ENCODE results near the gene IQCH. TPM values are rescaled to one million over a fixed set of nuclear protein-coding genes. Genes with fewer than 3 reads are reported as not detected.
"Not testable (repeated sequence)": the region's sequence is repeated elsewhere in the genome, so short reads cannot be mapped to it uniquely, and the experiment has no call there.

The IQCH gene
- total RNA-seq, 3 donors from 2014 or later (not counting 1 experiment from before 2014, with no cell fraction given), result 0.78 to 1.4 (median 0.86) TPM

DNA sequence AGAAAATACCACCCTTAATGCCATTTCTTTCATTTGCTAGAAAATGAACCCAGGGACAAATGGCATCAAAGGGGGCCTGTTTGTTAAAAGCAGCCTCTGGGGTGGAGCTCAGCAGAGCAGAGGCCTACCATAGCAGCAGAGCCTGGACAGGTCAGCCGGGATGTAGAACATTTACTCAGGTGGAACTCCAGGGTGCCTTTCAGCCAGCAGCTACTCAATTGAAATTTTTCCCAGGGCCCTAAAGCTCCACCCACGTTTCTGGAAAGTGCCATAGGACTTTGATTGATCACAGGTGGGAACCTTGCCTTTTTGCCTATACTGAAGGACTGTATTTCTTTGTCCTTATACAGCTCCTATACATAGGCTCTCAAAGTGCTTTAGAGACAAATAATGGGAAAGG is 191.9 kb downstream of the IQCH start:
- ATAC-seq (no peak), DNase-seq (no peak)
- Mint-ChIP-seq H3K27me3 (ENCODE audit: low read depth in 2 of 2) (peaks cover 0 to 3% of the 10 kb centered on the region in 2 donors), H3K9me3 (peaks cover 0 to 2% of the 10 kb centered on the region in 2 donors), H3K27ac (no peak overlapping the region), H3K36me3 (no peaks in the 10 kb centered on the region), H3K4me1 (no peaks in the 10 kb centered on the region), H3K4me3 (no peak overlapping the region)
- intact Hi-C loops (cut with micrococcal nuclease), result no loop called here
- H3K36me3 ChIP-seq (ENCODE audit: control insufficient read depth, insufficient read depth, low read length), result no peaks in the 10 kb centered on the region
- no peaks in the 10 kb centered on the region for H3K27me3 ChIP-seq (ENCODE audit: control insufficient read depth, insufficient read depth, low read length)
- no peaks in the 10 kb centered on the region for H3K4me1 ChIP-seq (ENCODE audit: control insufficient read depth, insufficient read depth, low read length)
- H3K4me3 ChIP-seq (ENCODE audit: low read length), result no peak overlapping the region
- WGBS (ENCODE audit: insufficient coverage), result 82% methylated on average over 2 of the region's 2 CpGs
- no peaks in the 10 kb centered on the region for H3K9me3 ChIP-seq (ENCODE audit: control insufficient read depth, insufficient read depth, low read length)
- TF ChIP-seq, protein P1, sequence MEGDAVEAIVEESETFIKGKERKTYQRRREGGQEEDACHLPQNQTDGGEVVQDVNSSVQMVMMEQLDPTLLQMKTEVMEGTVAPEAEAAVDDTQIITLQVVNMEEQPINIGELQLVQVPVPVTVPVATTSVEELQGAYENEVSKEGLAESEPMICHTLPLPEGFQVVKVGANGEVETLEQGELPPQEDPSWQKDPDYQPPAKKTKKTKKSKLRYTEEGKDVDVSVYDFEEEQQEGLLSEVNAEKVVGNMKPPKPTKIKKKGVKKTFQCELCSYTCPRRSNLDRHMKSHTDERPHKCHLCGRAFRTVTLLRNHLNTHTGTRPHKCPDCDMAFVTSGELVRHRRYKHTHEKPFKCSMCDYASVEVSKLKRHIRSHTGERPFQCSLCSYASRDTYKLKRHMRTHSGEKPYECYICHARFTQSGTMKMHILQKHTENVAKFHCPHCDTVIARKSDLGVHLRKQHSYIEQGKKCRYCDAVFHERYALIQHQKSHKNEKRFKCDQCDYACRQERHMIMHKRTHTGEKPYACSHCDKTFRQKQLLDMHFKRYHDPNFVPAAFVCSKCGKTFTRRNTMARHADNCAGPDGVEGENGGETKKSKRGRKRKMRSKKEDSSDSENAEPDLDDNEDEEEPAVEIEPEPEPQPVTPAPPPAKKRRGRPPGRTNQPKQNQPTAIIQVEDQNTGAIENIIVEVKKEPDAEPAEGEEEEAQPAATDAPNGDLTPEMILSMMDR (IDR thresholded peaks at IDR 0.05), result no peak
- no peak overlapping the region for H3K27ac ChIP-seq (ENCODE audit: low read length)

DNA sequence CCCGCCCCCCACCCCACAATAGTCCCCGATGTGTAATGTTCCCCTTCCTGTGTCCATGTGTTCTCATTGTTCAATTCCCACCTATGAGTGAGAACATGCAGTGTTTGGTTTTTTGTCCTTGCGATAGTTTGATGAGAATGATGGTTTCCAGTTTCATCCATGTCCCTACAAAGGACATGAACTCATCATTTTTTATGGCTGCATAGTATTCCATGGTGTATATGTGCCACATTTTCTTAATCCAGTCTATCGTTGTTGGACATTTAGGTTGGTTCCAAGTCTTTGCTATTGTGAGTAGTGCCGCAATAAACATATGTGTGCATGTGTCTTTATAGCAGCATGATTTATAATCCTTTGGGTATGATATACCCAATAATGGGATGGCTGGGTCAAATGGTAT is 193.8 kb downstream of the IQCH start:
- H3K9me3 Mint-ChIP-seq; H3K9me3 ChIP-seq (ENCODE audit: control insufficient read depth, insufficient read depth, low read length); H3K27ac ChIP-seq (ENCODE audit: low read length); H3K4me1 Mint-ChIP-seq; ATAC-seq; DNase-seq; H3K27me3 ChIP-seq (ENCODE audit: control insufficient read depth, insufficient read depth, low read length); H3K4me3 Mint-ChIP-seq; intact Hi-C loops (cut with micrococcal nuclease); H3K27me3 Mint-ChIP-seq (ENCODE audit: low read depth in 2 of 2); H3K36me3 ChIP-seq (ENCODE audit: control insufficient read depth, insufficient read depth, low read length); H3K27ac Mint-ChIP-seq; H3K4me1 ChIP-seq (ENCODE audit: control insufficient read depth, insufficient read depth, low read length); H3K4me3 ChIP-seq (ENCODE audit: low read length); H3K36me3 Mint-ChIP-seq: not testable (repeated sequence)
- WGBS (ENCODE audit: insufficient coverage), result 100% methylated on average over 1 of the region's 5 CpGs

DNA sequence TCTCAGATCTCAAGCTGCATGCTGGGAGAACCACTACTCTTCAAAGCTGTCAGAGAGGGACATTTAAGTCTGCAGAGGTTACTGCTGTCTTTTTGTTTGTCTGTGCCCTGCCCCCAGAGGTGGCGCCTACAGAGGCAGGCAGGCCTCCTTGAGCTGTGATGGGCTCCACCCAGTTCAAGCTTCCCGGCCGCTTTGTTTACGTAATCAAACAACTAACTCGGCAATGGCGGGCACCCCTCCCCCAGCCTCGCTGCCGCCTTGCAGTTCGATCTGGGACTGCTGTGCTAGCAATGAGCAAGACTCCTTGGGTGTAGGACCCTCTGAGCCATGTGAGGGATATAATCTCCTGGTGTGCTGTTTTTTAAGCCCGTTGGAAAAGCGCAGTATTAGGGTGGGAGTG is 199.1 kb downstream of the IQCH start:
- ATAC-seq; H3K36me3 ChIP-seq (ENCODE audit: control insufficient read depth, insufficient read depth, low read length); H3K27ac Mint-ChIP-seq; H3K9me3 ChIP-seq (ENCODE audit: control insufficient read depth, insufficient read depth, low read length); DNase-seq; H3K27me3 Mint-ChIP-seq (ENCODE audit: low read depth in 2 of 2); intact Hi-C loops (cut with micrococcal nuclease); H3K4me1 Mint-ChIP-seq; H3K4me3 Mint-ChIP-seq; H3K36me3 Mint-ChIP-seq; H3K27ac ChIP-seq (ENCODE audit: low read length); H3K4me1 ChIP-seq (ENCODE audit: control insufficient read depth, insufficient read depth, low read length); H3K27me3 ChIP-seq (ENCODE audit: control insufficient read depth, insufficient read depth, low read length); H3K9me3 Mint-ChIP-seq; H3K4me3 ChIP-seq (ENCODE audit: low read length): not testable (repeated sequence)
- 92% methylated on average over 10 of the region's 11 CpGs for WGBS (ENCODE audit: insufficient coverage)

DNA sequence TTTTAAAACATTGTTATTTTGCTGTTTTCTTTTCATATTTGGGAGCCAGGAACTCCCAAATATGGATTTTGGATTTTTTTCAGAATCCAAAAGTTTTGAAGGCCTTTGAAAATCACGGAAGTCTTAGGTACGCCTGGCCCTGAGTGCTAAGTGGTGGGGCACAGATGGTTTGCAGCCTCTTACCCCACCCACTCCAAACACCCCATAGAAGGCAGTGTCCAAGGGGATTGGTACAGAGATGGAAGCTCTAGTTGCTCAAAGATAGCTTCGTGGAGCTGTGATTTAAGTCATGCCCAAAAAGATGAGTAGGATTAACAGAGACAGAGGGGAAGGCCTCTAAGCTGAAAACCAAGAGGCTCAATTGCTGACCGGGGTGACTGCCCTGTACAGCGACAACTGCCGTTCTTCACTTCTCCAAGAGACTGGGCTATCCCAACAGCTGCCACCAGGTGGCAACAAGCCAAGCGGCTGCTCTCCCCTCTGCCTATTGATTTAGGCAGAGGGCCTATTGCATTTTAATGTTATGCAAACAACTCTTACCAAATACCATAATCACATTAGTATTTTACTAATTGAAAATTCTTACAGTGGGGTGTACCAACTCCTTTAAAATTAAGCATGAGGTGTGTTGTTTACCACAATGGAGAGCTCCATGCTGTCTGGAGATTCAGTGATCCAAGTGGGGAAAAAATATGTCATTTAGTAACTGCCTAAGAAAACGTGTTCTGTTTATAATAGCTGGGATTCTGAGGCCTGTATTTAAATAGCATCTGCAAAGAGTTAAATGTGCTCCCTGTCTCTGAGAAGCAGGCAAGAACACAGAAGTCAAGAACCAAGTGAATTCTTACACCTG is 202.3 kb downstream of the IQCH start:
- Mint-ChIP-seq H3K27ac (no peak overlapping the region), H3K27me3 (ENCODE audit: low read depth in 2 of 2) (peaks cover 0 to 3% of the 10 kb centered on the region in 2 donors), H3K4me1 (peaks cover 0 to 5% of the 10 kb centered on the region in 2 donors), H3K9me3 (no peaks in the 10 kb centered on the region), H3K36me3 (no peaks in the 10 kb centered on the region), H3K4me3 (no peak overlapping the region)
- H3K27me3 ChIP-seq (ENCODE audit: control insufficient read depth, insufficient read depth, low read length), result no peaks in the 10 kb centered on the region
- ATAC-seq, result peak; percentile 89 to 99 (median 94)
- peak; percentile 71 to 85 for DNase-seq
- peaks cover 3% of the 10 kb centered on the region for H3K4me1 ChIP-seq (ENCODE audit: control insufficient read depth, insufficient read depth, low read length)
- no peak overlapping the region for H3K4me3 ChIP-seq (ENCODE audit: low read length)
- H3K9me3 ChIP-seq (ENCODE audit: control insufficient read depth, insufficient read depth, low read length), result no peaks in the 10 kb centered on the region
- no peaks in the 10 kb centered on the region for H3K36me3 ChIP-seq (ENCODE audit: control insufficient read depth, insufficient read depth, low read length)
- TF ChIP-seq, protein P1 (IDR thresholded peaks at IDR 0.05), result peak; percentile 95
- intact Hi-C loops (cut with micrococcal nuclease), result loop anchor here (1.0 kb wide), 1 partner anchor 379 kb away; no protein-coding TSS in a partner anchor
- 17% methylated on average over 6 of the region's 8 CpGs for WGBS (ENCODE audit: insufficient coverage)
- no peak overlapping the region for H3K27ac ChIP-seq (ENCODE audit: low read length)
